H9 (cell line): ENCODE measurements around the gene TDRD1. TPM values are rescaled to one million over a fixed set of nuclear protein-coding genes. Genes with fewer than 3 reads are reported as not detected.

Experiments
- DNase-seq: peaks from one replicate; pipeline ENCODE4 v3.0.0-alpha.2; 2017
- H2AFZ ChIP-seq: one replicate; pipeline ENCODE4 v1.6.1; 2013; ENCODE audit warnings: mild to moderate bottlenecking, low read length, control low read depth, moderate library complexity
- H2AK5ac ChIP-seq: 2 replicates; pipeline ENCODE4 v1.6.1; 2013; ENCODE audit warnings: low read length, control low read depth, mixed read lengths; ENCODE audit not compliant: insufficient read length
- H2BK120ac ChIP-seq: one replicate; pipeline ENCODE4 v1.6.1; 2013; ENCODE audit warnings: low read depth, mild to moderate bottlenecking, low read length, control low read depth, inconsistent platforms; ENCODE audit not compliant: poor library complexity, severe bottlenecking
- H2BK12ac ChIP-seq: 2 replicates; pipeline ENCODE4 v1.6.1; 2013; ENCODE audit warnings: low read length, control low read depth, mixed read lengths, low read depth; ENCODE audit not compliant: insufficient read length
- H2BK15ac ChIP-seq: 2 replicates; pipeline ENCODE4 v1.6.1; 2013; ENCODE audit warnings: low read depth, low read length, control low read depth
- H2BK20ac ChIP-seq: one replicate; pipeline ENCODE4 v1.6.1; 2013; ENCODE audit warnings: low read depth, mild to moderate bottlenecking, low read length, control low read depth, inconsistent platforms; ENCODE audit not compliant: poor library complexity, severe bottlenecking
- H2BK5ac ChIP-seq: 2 replicates; pipeline ENCODE4 v1.6.1; 2013; ENCODE audit warnings: low read length, control low read depth, mixed read lengths; ENCODE audit not compliant: insufficient read length
- H3K14ac ChIP-seq: 2 replicates; pipeline ENCODE4 v1.6.1; 2013; ENCODE audit warnings: low read length, control low read depth; ENCODE audit not compliant: insufficient read depth
- H3K18ac ChIP-seq: 2 replicates; pipeline ENCODE4 v1.6.1; 2013; ENCODE audit warnings: low read depth, mild to moderate bottlenecking, mixed read lengths, low read length, control low read depth; ENCODE audit not compliant: insufficient read length
- H3K23ac ChIP-seq: 2 replicates; pipeline ENCODE4 v1.6.1; 2013; ENCODE audit warnings: low read length, control low read depth, mixed read lengths, low read depth; ENCODE audit not compliant: insufficient read length
- H3K23me2 ChIP-seq: 2 replicates; pipeline ENCODE4 v1.6.1; 2013; ENCODE audit warnings: low read depth, mild to moderate bottlenecking, mixed read lengths, low read length, control low read depth; ENCODE audit not compliant: insufficient read length, poor library complexity, severe bottlenecking
- H3K27ac ChIP-seq: 2 replicates; pipeline ENCODE4 v1.5.1; 2013; ENCODE audit warnings: low read length, control low read depth, mixed read lengths, low read depth; ENCODE audit not compliant: insufficient read length
- H3K27me3 ChIP-seq: 2 replicates; pipeline ENCODE4 v1.6.1; 2013; ENCODE audit warnings: low read length, control low read depth, inconsistent platforms; ENCODE audit not compliant: insufficient read depth
- H3K4ac ChIP-seq: 2 replicates; pipeline ENCODE4 v1.6.1; 2013; ENCODE audit warnings: low read depth, mild to moderate bottlenecking, control low read depth, inconsistent platforms, low read length, moderate library complexity
- H3K4me1 ChIP-seq: 2 replicates; pipeline ENCODE4 v1.6.1; 2013; ENCODE audit warnings: low read length, control low read depth, inconsistent platforms; ENCODE audit not compliant: insufficient read depth
- H3K4me2 ChIP-seq: 2 replicates; pipeline ENCODE4 v1.6.1; 2013; ENCODE audit warnings: low read length, control low read depth, mixed read lengths; ENCODE audit not compliant: insufficient read length, insufficient read depth
- H3K56ac ChIP-seq: 2 replicates; pipeline ENCODE4 v1.6.1; 2013; ENCODE audit warnings: low read depth, mild to moderate bottlenecking, mixed read lengths, low read length, control low read depth; ENCODE audit not compliant: insufficient read length
- H3K79me1 ChIP-seq: 2 replicates; pipeline ENCODE4 v1.6.1; 2013; ENCODE audit warnings: low read depth, mild to moderate bottlenecking, moderate library complexity, low read length, control low read depth, inconsistent platforms; ENCODE audit not compliant: insufficient read depth, poor library complexity, severe bottlenecking
- H3K79me2 ChIP-seq: 2 replicates; pipeline ENCODE4 v1.6.1; 2013; ENCODE audit warnings: low read length, control low read depth, inconsistent platforms; ENCODE audit not compliant: insufficient read depth
- H3K9ac ChIP-seq: 2 replicates; pipeline ENCODE4 v1.6.1; 2013; ENCODE audit warnings: low read length, control low read depth, mixed read lengths; ENCODE audit not compliant: insufficient read length; ENCODE audit errors: extremely low read depth
- H3K9me3 ChIP-seq: one replicate; pipeline ENCODE4 v1.6.1; 2013; ENCODE audit warnings: low read depth, low read length, inconsistent platforms; ENCODE audit not compliant: control insufficient read depth
- H3T11ph ChIP-seq: one replicate; pipeline ENCODE4 v1.6.1; 2013; ENCODE audit warnings: mild to moderate bottlenecking, low read length, control low read depth, inconsistent platforms
- H4K20me1 ChIP-seq: one replicate; pipeline ENCODE4 v1.6.1; 2013; ENCODE audit not compliant: control insufficient read depth, insufficient read length, insufficient read depth
- H4K5ac ChIP-seq: 2 replicates; pipeline ENCODE4 v1.6.1; 2013; ENCODE audit warnings: low read depth, mild to moderate bottlenecking, mixed read lengths, low read length, control low read depth; ENCODE audit not compliant: insufficient read length
- H4K8ac ChIP-seq: replicated peaks from 2 replicates; pipeline ENCODE4 v1.6.1; 2013; ENCODE audit warnings: low read length, control low read depth, mixed read lengths, low read depth; ENCODE audit not compliant: insufficient read length
- H4K91ac ChIP-seq: 2 replicates; pipeline ENCODE4 v1.6.1; 2013; ENCODE audit warnings: low read depth, mild to moderate bottlenecking, moderate library complexity, mixed read lengths, low read length, control low read depth; ENCODE audit not compliant: insufficient read length
- H3K27ac Mint-ChIP-seq, 3 experiments: 2 replicates in 2 of 3; 3 replicates in 1 of 3; pipeline ENCODE4 v1.8.0; 2020 to 2021; ENCODE audit warnings: mixed read lengths in 3 of 3, mild to moderate bottlenecking in 1 of 3, moderate library complexity in 1 of 3
- H3K27me3 Mint-ChIP-seq: 2 replicates; pipeline ENCODE4 v1.8.0; 2021; ENCODE audit warnings: low read depth, mild to moderate bottlenecking, moderate library complexity, mixed read lengths
- H3K36me3 Mint-ChIP-seq, 3 experiments: 2 replicates in 2 of 3; 3 replicates in 1 of 3; pipeline ENCODE4 v1.8.0; 2020 to 2021; ENCODE audit warnings: low read depth in 3 of 3, mixed read lengths in 3 of 3; ENCODE audit not compliant: insufficient read depth in 1 of 3
- H3K4me1 Mint-ChIP-seq, 2 experiments: 2 replicates each; pipeline ENCODE4 v1.8.0; 2020; ENCODE audit warnings: mixed read lengths in 2 of 2
- H3K4me3 Mint-ChIP-seq, 2 experiments: 2 replicates in 1 of 2; 3 replicates in 1 of 2; pipeline ENCODE4 v1.8.0; 2020 to 2021; ENCODE audit warnings: mild to moderate bottlenecking in 2 of 2, mixed read lengths in 2 of 2, moderate library complexity in 1 of 2
- H3K9me3 Mint-ChIP-seq, 2 experiments: 2 replicates in 1 of 2; 3 replicates in 1 of 2; pipeline ENCODE4 v1.8.0; 2020; ENCODE audit warnings: mild to moderate bottlenecking in 2 of 2, mixed read lengths in 2 of 2, moderate library complexity in 1 of 2
- CTCF ChIP-seq: fragments of 200-600 bp; sonication (generic); conservative IDR thresholded peaks from 3 replicates; pipeline ENCODE4 v1.8.0; 2021; ENCODE audit warnings: antibody characterized with exemption, mild to moderate bottlenecking
- WGBS: extraction: QIAGEN DNeasy Blood & Tissue Kit; methylation state at CpG from one replicate; pipeline ENCODE4 v1.1.7; 2013; ENCODE audit warnings: missing lambda C conversion rate, low lambda C conversion rate, mixed read lengths; ENCODE audit not compliant: insufficient read length; ENCODE audit errors: extremely low coverage; 5-methylcytosine and 5-hydroxymethylcytosine counted together
- total RNA-seq: library from RNA; stranded (reverse); gene quantifications from 2 replicates; pipeline ENCODE4 v1.2.1, GENCODE V29; 2021

Gene TDRD1
- total RNA-seq, 1 experiment from 2014 or later, result 0.15 TPM

- Histone ChIP-seq H3K4me2 (no peak overlapping the region), H3K27me3 (no peaks in the 10 kb centered on the region), H3K9me3 (no peaks in the 10 kb centered on the region), H2BK12ac (no peak overlapping the region), H2AFZ (no peak overlapping the region), H4K20me1 (no peaks in the 10 kb centered on the region), H2BK120ac (no peak overlapping the region), H3K56ac (no peak overlapping the region), H4K5ac (no peak overlapping the region), H2BK15ac (no peak overlapping the region), H2BK5ac (no peak overlapping the region), H3K27ac (no peak overlapping the region), H4K8ac (no peak overlapping the region), H4K91ac (no peak overlapping the region), H3K79me1 (no peaks in the 10 kb centered on the region), H3K9ac (no peak overlapping the region), H3K23ac (no peak overlapping the region), H3K18ac (no peak overlapping the region), H3K23me2 (no peaks in the 10 kb centered on the region), H3K79me2 (no peaks in the 10 kb centered on the region), H2AK5ac (no peak overlapping the region), H3T11ph (no peak overlapping the region), H3K4ac (no peak overlapping the region), H2BK20ac (no peak overlapping the region), H3K14ac (no peak overlapping the region), H3K4me1 (no peaks in the 10 kb centered on the region; the same call in 1 of the 2 replicates)
- no peak for DNase-seq
- TF ChIP-seq CTCF, result no peak
- Mint-ChIP-seq H3K27me3 (no peaks in the 10 kb centered on the region; the same call in 1 of the 2 replicates), H3K4me1 (peaks cover 17% of the 10 kb centered on the region in 2 experiments), H3K36me3 (peaks cover 9 to 18% (median 14%) of the 10 kb centered on the region in 3 experiments), H3K9me3 (peaks cover 8 to 10% of the 10 kb centered on the region in 2 experiments), H3K27ac (peak overlapping the region in 1 of 3 experiments; percentile 45; a peak in 2 of 7 replicates), H3K4me3 (no peak overlapping the region)
- WGBS, result no CpG with 5 or more reads among the region's 3 CpGs
These were observed 78.3 kb downstream of the TDRD1 start for GRCh38 chr10:114257498-114257897.
